GM19468 (cell line): ENCODE measurements around the gene COA7.
"Not testable (repeated sequence)": the region's sequence is repeated elsewhere in the genome, so short reads cannot be mapped to it uniquely, and the experiment has no call there.

Source experiments
- ATAC-seq: cut with Tn5 transposase; IDR thresholded peaks from one replicate; pipeline ENCODE4 v1.9.1; 2021; ENCODE audit warnings: mild to moderate bottlenecking, moderate library complexity, moderate number of reproducible peaks; ENCODE audit not compliant: unreplicated experiment; ENCODE audit errors: extremely low read depth

Gene COA7

DNA sequence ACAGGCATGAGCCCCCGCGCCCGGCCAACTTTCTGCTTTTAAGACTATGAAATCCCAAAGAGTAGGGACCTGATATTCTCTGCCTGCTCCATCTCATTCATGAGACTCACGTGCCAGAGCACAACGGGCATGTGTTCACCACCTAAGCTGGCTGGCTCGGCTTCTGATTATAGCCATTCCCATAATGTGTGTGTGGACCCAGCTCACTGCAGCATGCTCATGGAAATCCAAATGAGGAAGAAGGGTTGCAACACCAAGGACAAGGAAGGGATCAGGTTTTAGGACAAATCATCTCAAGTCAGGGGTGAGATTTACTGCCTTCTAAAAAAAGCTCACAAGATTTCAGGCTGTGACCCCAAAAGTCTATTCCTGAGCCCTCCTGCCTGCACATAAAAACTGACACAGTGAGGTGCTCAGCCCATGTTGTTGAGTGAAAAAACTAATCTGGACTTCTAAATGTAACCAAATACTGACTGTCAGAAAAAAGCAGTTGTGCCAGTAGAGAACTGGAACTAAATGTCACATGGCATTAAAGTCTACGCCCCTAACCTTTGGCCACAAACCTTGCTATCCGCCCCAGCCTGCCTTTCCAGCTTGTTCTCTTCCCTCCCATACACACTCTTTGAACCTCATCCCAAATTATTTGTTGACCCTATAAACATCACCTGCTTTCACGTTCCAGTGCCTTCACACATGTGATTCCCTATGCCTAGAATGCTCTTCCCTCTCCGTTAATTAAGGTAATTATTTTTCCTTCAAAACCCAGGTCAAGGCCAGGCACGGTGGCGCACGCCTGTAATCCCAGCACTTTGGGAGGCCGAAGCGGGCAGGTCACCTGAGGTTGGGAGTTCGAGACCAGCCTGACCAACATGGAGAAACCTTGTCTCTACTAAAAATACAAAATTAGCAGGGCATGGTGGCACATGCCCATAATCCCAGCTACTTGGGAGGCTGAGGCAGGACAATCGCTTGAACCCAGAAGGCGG lies 9.1 kb upstream of the COA7 start:
- ATAC-seq: no peak

DNA sequence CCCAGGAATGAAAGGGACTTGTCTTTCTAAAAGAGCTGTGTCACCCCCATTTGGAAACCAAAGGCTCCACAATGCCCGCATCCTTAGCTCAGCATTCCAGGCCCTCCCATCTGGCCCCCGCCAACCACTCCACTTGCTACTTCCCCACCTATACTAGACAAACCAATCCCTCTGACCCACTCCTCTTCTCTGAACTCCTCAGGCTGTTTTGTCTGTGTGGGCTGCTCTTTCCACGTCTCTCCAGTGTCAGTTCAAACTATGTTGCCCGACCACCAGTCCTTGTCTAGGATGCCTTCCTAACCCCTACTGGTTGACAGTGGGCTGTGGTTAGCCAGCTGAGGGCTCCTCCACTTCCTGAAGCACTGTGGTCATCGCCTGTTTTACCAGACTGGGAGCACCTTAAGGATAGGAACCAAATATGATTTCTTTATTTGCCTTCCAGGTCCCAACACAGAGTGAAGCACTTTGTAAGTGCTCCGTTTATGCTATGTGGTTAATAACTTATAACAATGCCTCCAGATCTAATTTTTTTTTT lies 8.1 kb upstream of the COA7 start:
- no peak for ATAC-seq

DNA sequence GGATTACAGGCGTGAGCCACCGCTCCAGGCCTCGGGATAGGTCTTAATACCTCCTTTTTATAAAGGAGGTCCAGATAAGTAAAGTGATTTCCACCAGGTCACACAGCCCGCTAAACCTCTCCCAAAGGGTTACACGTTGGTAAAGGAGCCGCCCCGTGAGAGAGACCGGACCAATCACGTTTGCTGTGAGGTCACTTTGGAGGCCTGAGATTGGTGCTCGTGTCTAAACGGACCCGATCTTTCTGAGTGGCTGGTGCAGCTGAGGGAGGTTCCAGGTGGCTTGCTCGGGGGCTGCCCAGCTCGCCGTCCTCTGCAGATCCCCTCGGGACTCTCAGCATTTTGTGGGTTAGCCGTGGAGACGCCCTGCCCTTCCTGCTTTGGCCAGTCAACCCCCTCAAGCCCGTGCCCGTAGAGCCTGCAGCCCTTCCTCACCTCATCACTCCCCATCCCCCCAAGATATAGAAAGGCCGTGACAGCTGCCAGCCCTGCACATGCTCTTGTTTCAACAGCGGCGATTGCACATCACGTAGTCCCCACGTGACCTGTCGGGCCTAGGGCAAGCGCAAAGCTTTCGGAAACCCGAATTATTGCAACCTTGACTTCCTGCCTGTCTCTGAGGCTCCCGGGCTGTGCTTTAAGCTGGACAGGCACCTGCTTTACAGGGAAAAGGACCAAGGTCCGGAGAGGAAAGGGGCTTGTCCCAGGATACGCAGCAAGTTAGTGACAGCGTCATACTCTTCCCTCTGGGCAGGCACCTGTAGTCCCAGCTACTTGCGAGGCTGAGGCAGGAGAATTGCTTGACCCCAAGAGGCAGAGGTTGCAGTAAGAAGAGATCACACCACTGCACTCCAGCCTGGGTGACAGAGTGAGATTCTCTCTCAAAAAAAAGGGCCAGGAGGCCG lies 5.0 kb upstream of the COA7 start:
- peak; percentile 56 for ATAC-seq

DNA sequence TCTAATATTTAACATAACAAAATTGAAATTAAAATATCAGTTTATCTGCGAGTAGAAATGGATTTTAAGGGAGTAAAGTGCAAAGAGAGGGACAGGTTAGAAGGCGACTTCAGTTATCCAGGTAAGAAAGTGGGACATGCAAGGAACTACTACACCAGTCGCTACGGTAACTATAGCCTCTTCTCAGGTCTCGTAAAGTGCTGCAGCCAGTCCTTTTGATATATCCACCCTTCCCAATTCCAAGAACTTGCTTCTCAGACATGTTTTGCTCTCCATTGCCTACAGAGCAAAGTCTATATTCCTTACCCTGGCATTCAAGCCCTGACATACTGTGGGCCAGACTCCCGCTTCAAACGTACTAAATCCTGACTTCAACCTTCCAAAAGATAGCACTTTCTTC lies 2.5 kb downstream of the COA7 start:
- ATAC-seq: no peak

DNA sequence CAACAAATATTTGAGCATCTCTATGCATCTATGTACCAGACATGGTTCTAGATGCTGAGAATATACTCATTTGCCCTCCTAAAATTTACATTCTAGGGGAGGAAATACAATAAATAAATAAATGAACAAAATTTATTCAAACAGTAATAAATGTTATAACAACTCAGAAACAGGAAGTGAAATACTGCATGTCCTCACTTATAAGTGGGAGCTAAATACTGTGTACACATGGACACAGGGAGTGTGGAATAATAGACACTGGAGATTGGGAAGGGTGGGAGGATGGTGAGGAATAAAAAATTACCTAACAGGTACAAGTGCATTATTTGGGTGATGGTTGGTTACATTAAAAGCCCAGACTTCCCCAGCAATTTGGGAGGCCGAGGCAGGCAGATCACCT lies 4.3 kb downstream of the COA7 start:
- no peak for ATAC-seq

DNA sequence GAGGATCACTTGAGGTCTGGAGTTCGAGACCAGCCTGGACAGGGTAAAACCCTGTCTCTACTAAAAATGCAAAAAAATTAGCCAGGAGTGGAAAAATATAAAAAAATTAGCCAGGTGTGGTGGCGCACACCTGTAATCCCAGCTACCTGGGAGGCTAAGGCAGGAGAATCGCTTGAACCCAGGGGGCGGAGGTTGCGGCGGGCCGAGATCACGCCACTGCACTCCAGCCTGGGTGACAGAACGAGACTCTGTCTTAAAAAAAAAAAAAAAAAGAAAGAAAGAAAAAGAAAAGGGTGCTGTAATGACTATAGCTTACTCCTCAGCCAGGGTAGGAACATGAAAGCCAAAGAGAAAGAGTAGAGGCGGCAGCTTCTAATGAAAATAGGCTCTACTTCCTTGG lies 4.8 kb downstream of the COA7 start:
- ATAC-seq: not testable (repeated sequence)

DNA sequence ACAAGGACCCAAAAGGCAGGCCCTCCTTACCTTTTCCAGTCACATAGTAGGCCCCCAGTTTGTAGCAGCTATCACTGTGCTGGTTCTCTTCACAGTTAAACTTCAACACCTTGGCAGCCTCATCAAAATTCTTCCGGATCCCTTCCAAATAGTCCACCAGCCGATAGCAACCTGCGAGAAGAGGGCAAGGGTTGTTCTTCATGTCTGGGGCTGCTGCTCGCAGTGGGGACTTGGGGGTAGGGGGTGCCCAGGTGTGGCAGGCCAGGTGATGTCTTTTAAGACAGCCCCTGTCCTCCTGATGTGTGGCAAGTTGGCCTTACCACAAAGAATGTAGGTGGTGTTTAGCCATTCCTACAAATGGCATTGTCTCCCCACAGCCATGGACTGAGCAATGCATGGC lies 5.5 kb downstream of the COA7 start:
- no peak for ATAC-seq

DNA sequence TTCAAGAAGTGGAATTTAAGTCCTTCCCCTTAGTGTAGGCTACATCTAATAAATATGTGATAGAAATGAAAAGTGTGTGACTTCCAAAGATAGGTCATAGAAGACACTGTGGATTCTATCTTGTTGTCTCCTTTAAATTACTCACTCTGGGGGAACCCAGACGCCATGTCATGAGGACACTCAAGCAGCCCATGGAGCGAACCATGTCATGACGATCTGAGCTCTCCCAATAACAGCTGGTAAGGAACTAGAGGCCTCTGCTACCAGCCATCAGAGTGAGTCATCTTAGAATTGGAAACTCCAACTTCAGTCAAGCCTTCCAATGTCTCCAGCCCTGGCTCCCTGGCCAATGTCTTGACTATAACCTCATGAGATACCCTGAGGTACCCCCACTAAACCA lies 6.3 kb downstream of the COA7 start:
- no peak for ATAC-seq

DNA sequence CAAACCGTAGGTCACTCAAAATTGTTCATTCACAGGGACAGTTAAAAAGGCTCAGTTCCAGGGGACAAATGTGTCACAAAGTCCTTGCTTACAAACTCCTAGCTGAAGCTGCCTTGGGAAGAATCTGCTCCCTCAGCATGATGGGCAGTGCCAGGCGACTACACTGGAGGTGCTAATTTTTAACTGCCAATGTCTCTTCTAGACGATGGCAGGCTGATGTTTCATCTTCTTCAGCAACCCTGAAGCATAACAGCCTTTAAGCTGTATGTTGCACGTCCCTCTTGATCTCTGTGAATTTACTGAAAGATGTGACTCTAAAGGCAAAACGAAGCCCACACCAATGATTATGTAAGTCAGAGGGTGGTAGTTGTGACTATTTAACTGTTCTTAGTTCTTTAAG lies 11.3 kb downstream of the COA7 start:
- no peak for ATAC-seq

DNA sequence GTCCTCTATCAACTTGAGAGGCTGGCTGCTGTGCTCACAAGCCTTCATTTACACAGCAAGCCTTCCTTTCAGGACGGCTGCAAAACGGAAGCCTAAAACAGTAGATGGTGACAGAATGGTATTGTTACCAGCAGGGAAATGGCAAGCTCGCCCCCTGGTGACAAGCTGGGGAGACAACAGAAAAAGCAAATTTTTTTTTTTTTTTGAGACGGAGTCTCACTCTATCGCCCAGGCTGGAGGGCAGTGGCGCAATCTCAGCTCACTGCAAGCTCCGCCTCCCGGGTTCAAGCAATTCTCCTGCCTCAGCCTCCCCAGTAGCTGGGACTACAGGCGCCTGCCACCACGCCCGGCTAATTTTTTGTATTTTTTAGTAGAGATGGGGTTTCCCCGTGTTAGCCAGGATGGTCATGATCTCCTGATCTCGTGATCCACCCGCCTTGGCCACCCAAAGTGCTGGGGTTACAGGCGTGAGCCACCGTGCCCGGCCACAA lies 11.8 kb downstream of the COA7 start:
- not testable (repeated sequence) for ATAC-seq

DNA sequence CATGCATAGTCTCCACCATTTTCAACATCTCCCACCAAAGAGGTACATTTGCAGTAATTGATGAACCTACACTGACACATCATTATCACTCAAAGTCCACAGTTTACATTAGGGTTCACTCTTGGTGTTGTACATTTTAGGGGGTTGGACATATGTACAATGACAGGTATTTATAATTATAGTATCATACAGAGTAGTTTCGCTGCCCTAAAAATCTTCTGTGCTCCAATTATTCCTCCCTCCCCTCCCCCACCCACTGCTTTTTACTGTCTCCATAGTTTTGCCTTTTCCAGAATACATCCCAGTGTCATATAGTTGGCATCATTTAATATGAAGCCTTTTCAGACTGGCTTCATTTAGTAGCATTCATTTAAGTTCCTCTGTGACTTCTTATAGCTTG lies 13.6 kb downstream of the COA7 start:
- ATAC-seq: no peak

DNA sequence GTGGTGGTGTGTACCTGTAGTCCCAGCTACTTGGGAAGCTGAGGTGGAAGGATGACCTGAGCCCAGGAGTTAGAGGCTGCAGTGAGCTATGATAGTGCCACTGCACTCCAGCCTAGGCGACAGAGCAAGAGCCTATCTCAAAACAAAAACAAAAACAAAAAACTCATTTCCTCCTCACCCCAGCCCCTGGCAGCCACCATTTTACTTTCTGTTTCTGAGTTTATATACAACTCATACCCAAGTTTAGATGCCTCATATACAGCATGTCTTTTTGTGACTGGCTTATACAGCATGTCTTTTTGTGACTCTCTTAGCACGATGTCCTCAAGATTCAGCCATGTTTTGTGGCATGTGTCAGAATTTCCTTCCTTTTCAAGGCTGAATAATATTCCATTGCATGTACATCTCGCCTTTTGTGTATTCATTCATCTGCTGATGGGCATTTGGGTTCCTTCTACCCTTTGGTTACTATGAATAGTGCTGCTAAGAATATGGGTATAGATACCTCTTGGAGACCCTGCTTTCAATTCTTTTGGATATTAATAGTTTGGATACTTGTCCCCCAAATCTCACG lies 14.7 kb downstream of the COA7 start:
- no peak for ATAC-seq

DNA sequence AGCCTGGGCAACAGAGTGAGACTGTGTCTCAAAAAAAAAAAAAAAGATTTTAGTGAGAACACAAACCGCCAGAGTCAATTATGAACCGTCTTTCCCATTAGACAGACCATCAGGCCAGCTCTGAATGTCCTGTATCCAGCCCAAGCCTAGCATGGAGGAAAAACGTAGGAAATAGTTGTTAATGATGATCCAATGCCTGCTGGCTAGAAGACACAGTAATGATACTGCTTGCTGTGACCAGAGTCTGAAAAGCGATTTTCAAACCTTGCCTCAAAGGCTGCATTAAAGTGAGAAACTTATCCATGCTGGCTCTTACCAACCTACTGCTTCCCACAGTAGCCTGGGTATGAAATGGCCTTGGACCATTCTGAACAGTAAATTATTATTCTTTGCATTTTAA lies 17.0 kb downstream of the COA7 start:
- no peak for ATAC-seq

DNA sequence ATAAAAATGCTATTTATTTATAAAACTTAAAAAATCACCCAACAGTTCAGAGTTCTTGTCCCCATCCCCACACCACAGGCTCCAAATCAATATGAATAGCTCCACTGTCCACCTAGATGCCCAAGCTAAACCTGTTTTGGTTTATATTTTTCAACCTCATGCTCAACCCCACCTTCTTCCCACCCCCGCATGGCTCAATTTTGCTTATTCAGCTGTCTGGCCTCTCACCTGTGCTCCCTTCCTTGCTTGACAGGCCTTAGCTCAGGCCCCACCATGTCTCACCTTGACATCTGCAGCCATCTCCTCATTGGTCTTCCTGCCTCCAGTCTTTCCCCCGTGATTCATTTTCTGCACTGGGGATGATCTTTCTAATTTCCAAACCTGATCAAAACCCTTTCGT lies 17.8 kb downstream of the COA7 start:
- no peak for ATAC-seq

DNA sequence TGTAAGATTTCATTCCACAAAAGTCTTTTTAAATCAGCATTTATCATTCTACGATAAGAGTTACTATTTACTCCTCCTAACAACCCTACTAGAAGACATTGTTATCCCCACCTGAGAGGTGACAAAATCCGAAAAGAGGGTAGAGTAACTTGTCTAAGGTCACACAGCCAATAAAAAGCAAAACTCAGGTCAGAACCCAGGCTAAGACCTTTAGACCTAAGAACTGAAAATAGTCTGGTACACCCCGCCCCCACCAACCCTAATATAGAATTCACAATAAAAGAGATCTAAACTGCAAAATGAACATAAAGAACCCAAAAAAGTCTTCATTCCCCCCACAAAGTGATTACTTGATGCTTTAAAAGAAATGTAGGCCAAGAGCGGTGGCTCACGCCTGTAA lies 18.6 kb downstream of the COA7 start:
- ATAC-seq: no peak

DNA sequence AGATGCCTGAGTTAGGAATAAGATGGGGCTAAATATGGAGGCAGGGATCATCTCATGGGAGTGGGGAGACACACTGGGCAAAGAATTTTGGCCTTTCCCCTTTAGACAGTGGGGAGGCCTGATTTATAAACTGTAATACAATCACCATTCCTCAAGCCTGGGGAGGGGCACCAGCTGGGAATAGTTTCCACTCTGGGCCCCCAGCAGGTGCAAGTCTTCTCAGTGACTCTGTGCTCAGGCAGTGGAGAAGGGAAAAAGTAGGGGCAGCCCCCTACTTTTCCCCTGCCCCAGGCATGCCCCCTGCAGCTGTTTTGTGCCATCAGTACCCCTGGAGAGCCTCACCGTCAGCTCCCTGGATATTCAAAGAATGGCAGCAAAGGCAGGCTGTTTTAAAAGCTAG lies 19.1 kb downstream of the COA7 start:
- ATAC-seq: no peak

DNA sequence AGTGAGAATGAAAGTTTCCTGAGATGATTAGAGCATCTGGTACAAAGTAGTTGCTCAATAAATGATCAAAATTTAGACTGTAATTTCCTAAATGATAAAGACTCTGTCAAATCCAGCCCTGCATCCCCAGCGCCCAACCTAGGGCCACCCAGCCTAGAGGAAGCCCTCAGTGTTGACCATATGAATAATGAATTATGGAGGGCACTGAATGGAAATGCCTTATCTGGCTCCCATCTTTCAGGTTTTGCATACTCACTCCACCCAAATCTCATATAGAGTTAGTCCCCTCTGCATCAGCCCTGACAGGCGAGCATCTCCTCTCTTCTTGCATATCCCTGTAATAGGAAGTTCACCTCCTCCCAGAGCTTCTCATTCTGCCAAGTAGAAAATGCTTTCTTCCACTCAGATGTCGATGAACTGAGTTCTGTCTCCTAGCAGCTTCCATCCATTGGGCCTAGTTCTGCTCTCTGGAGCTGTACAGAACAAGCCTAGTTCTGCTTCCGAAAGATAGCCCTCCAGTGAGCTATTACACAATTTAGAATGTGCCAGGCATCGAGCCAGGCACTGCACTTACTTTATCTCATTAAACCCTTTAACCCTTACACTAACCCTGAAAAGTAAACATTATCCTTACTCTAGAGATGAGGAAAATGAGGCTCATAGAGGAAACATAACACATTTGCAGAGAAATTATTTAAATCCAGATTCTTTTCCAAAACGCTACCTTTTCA lies 20.9 kb downstream of the COA7 start:
- no peak for ATAC-seq

DNA sequence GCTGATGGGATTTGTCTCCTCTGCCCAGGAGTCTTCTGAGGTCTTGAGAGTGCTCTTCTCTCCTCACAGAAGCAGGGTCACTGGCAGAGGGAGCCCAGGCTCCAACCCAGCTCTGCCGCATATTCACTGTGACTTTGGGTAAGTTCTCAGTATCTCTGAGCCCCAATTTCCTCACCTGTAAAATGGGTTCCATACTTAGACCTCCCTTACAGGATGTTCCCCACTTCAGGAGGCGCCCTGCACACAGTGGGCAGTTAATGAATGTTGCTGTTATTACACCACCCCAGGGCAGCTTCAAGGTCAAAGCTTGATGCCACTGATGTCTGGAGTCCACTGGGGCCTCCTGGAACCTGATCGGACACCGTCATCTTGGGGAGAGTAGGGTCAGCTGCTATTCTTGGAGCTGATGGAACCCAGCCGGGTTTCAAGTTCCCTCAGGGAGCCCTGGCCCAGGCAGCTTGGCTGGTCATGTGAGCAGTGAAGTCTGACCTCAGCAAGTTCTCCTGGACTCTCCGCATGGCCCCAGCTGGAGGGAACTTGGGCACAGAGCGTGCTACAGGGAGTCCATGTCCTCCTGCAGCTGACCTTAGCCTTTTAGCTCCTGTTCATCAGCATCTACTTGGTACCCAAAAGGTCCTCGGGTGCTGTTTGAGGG lies 21.8 kb downstream of the COA7 start:
- ATAC-seq: no peak
